ENCODE data around the gene TXNRD2.

TXNRD2 gene

GRCh38 chr22:19898831-19899567 is 42.6 kb downstream of the TXNRD2 start:
- no peak overlapping the region for H2BK15ac ChIP-seq (ENCODE audit: low read length)
- no peaks in the 10 kb centered on the region for H3K79me1 ChIP-seq (ENCODE audit: low read depth, low read length)
- H2BK5ac ChIP-seq (ENCODE audit: low read length): no peak overlapping the region
- H3K9me3 ChIP-seq (replicated peaks in 1 of 2; ENCODE audit: control insufficient read depth in 2 of 2, insufficient read depth in 1 of 2, low read depth in 1 of 2, low read length in 2 of 2): no peaks in the 10 kb centered on the region
- H2BK12ac ChIP-seq (ENCODE audit: low read length): peak overlapping the region; percentile 64
- peak overlapping the region; percentile 29 for H2AK5ac ChIP-seq (ENCODE audit: low read depth, low read length)
- no peak overlapping the region for H3K14ac ChIP-seq (ENCODE audit: low read length)
- H3K4me3 ChIP-seq (ENCODE audit: low read length in 2 of 2): no peak overlapping the region
- no peak overlapping the region for H3K27ac ChIP-seq (replicated peaks; ENCODE audit: low read length)
- no peak overlapping the region for H2BK120ac ChIP-seq (ENCODE audit: low read depth, low read length)
- H3K36me3 ChIP-seq (replicated peaks in 1 of 2; ENCODE audit: control insufficient read depth in 2 of 2, insufficient read depth in 2 of 2, low read length in 2 of 2): no peaks in the 10 kb centered on the region
- no peak for DNase-seq (ENCODE audit: low spot score)
- no peak overlapping the region for H3K4me2 ChIP-seq (ENCODE audit: insufficient read depth, low read length, poor library complexity, severe bottlenecking)
- peak overlapping the region; percentile 67 for H3K18ac ChIP-seq (ENCODE audit: low read length)
- no peak overlapping the region for H4K91ac ChIP-seq (ENCODE audit: low read depth, low read length, poor library complexity)
- peak overlapping the region; percentile 53 for H4K8ac ChIP-seq (ENCODE audit: low read depth, low read length)
- H3K4me1 ChIP-seq (ENCODE audit: control insufficient read depth in 2 of 2, insufficient read depth in 1 of 2, low read depth in 1 of 2, low read length in 2 of 2): peaks cover 20 to 29% of the 10 kb centered on the region in 2 donors
- H3K23ac ChIP-seq (ENCODE audit: low read depth, low read length, poor library complexity): no peak overlapping the region
- no peak overlapping the region for H3K4ac ChIP-seq (ENCODE audit: low read length)
- H3K9ac ChIP-seq (ENCODE audit: low read depth, low read length, poor library complexity): no peak overlapping the region
- no peak overlapping the region for H2AFZ ChIP-seq (ENCODE audit: low read length)
- no CpG with 5 or more reads among the region's 16 CpGs for WGBS, 2 donors (ENCODE audit: extremely low coverage in 2 of 2, insufficient read length in 2 of 2, insufficient replicate concordance in 1 of 2)
- H3K27me3 ChIP-seq (ENCODE audit: control insufficient read depth in 3 of 3, insufficient read depth in 3 of 3, low read depth in 1 of 3, low read length in 3 of 3): peaks cover 0 to 1% (median 0%) of the 10 kb centered on the region in 3 experiments

- Histone ChIP-seq H3K18ac (ENCODE audit: low read length) (no peak overlapping the region), H2BK120ac (ENCODE audit: low read depth, low read length) (no peak overlapping the region), H3K14ac (ENCODE audit: low read length) (no peak overlapping the region), H4K8ac (ENCODE audit: low read depth, low read length) (no peak overlapping the region), H3K4me2 (ENCODE audit: insufficient read depth, low read length, poor library complexity, severe bottlenecking) (no peak overlapping the region), H3K9me3 (replicated peaks in 1 of 2; ENCODE audit: control insufficient read depth in 2 of 2, insufficient read depth in 1 of 2, low read depth in 1 of 2, low read length in 2 of 2) (no peaks in the 10 kb centered on the region), H3K4me1 (ENCODE audit: control insufficient read depth in 2 of 2, insufficient read depth in 1 of 2, low read depth in 1 of 2, low read length in 2 of 2) (peaks cover 15 to 25% of the 10 kb centered on the region in 2 donors), H4K91ac (ENCODE audit: low read depth, low read length, poor library complexity) (no peak overlapping the region), H3K9ac (ENCODE audit: low read depth, low read length, poor library complexity) (no peak overlapping the region), H2AFZ (ENCODE audit: low read length) (no peak overlapping the region), H3K23ac (ENCODE audit: low read depth, low read length, poor library complexity) (peak overlapping the region; percentile 67), H3K27ac (replicated peaks; ENCODE audit: low read length) (no peak overlapping the region), H3K4ac (ENCODE audit: low read length) (no peak overlapping the region), H3K27me3 (ENCODE audit: control insufficient read depth in 3 of 3, insufficient read depth in 3 of 3, low read depth in 1 of 3, low read length in 3 of 3) (no peaks in the 10 kb centered on the region), H3K4me3 (ENCODE audit: low read length in 2 of 2) (no peak overlapping the region), H2BK12ac (ENCODE audit: low read length) (no peak overlapping the region), H3K79me1 (ENCODE audit: low read depth, low read length) (peaks cover 3% of the 10 kb centered on the region), H2BK5ac (ENCODE audit: low read length) (no peak overlapping the region), H2AK5ac (ENCODE audit: low read depth, low read length) (peak overlapping the region; percentile 76), H3K36me3 (replicated peaks in 1 of 2; ENCODE audit: control insufficient read depth in 2 of 2, insufficient read depth in 2 of 2, low read length in 2 of 2) (no peaks in the 10 kb centered on the region), H2BK15ac (ENCODE audit: low read length) (peak overlapping the region; percentile 60)
- WGBS, 2 donors (ENCODE audit: extremely low coverage in 2 of 2, insufficient read length in 2 of 2, insufficient replicate concordance in 1 of 2): no CpG with 5 or more reads among the region's 7 CpGs
- DNase-seq (ENCODE audit: low spot score): no peak
Observed at GRCh38 chr22:19898145-19898544, 43.5 kb downstream of the TXNRD2 start.

GRCh38 chr22:19897726-19898125 is 43.9 kb downstream of the TXNRD2 start:
- DNase-seq (ENCODE audit: low spot score): no peak
- Histone ChIP-seq H2BK15ac (ENCODE audit: low read length) (peak overlapping the region; percentile 60), H3K4me3 (ENCODE audit: low read length in 2 of 2) (no peak overlapping the region), H4K8ac (ENCODE audit: low read depth, low read length) (no peak overlapping the region), H3K27ac (replicated peaks; ENCODE audit: low read length) (no peak overlapping the region), H3K4me1 (ENCODE audit: control insufficient read depth in 2 of 2, insufficient read depth in 1 of 2, low read depth in 1 of 2, low read length in 2 of 2) (peaks cover 15 to 25% of the 10 kb centered on the region in 2 donors), H2BK12ac (ENCODE audit: low read length) (peak overlapping the region; percentile 28), H3K23ac (ENCODE audit: low read depth, low read length, poor library complexity) (peak overlapping the region; percentile 60), H4K91ac (ENCODE audit: low read depth, low read length, poor library complexity) (no peak overlapping the region), H2BK120ac (ENCODE audit: low read depth, low read length) (no peak overlapping the region), H3K36me3 (replicated peaks in 1 of 2; ENCODE audit: control insufficient read depth in 2 of 2, insufficient read depth in 2 of 2, low read length in 2 of 2) (no peaks in the 10 kb centered on the region), H2AK5ac (ENCODE audit: low read depth, low read length) (peak overlapping the region; percentile 76), H3K4me2 (ENCODE audit: insufficient read depth, low read length, poor library complexity, severe bottlenecking) (no peak overlapping the region), H3K4ac (ENCODE audit: low read length) (no peak overlapping the region), H3K14ac (ENCODE audit: low read length) (peak overlapping the region; percentile 10), H3K27me3 (ENCODE audit: control insufficient read depth in 3 of 3, insufficient read depth in 3 of 3, low read depth in 1 of 3, low read length in 3 of 3) (no peaks in the 10 kb centered on the region), H3K18ac (ENCODE audit: low read length) (peak overlapping the region; percentile 56), H3K9me3 (replicated peaks in 1 of 2; ENCODE audit: control insufficient read depth in 2 of 2, insufficient read depth in 1 of 2, low read depth in 1 of 2, low read length in 2 of 2) (no peaks in the 10 kb centered on the region), H3K79me1 (ENCODE audit: low read depth, low read length) (peaks cover 3% of the 10 kb centered on the region), H2AFZ (ENCODE audit: low read length) (no peak overlapping the region), H2BK5ac (ENCODE audit: low read length) (no peak overlapping the region), H3K9ac (ENCODE audit: low read depth, low read length, poor library complexity) (no peak overlapping the region)
- no CpG with 5 or more reads among the region's 16 CpGs for WGBS, 2 donors (ENCODE audit: extremely low coverage in 2 of 2, insufficient read length in 2 of 2, insufficient replicate concordance in 1 of 2)

- H3K23ac ChIP-seq (ENCODE audit: low read depth, low read length, poor library complexity): peak overlapping the region; percentile 60
- H3K4me1 ChIP-seq (ENCODE audit: control insufficient read depth in 2 of 2, insufficient read depth in 1 of 2, low read depth in 1 of 2, low read length in 2 of 2): peaks cover 20 to 27% of the 10 kb centered on the region in 2 donors
- H2BK5ac ChIP-seq (ENCODE audit: low read length): peak overlapping the region; percentile 39
- peak overlapping the region; percentile 55 for H3K4ac ChIP-seq (ENCODE audit: low read length)
- H3K14ac ChIP-seq (ENCODE audit: low read length): peak overlapping the region; percentile 77
- no peaks in the 10 kb centered on the region for H3K36me3 ChIP-seq (replicated peaks in 1 of 2; ENCODE audit: control insufficient read depth in 2 of 2, insufficient read depth in 2 of 2, low read length in 2 of 2)
- no peak for DNase-seq (ENCODE audit: low spot score)
- H2BK15ac ChIP-seq (ENCODE audit: low read length): peak overlapping the region; percentile 72
- H3K9me3 ChIP-seq (replicated peaks in 1 of 2; ENCODE audit: control insufficient read depth in 2 of 2, insufficient read depth in 1 of 2, low read depth in 1 of 2, low read length in 2 of 2): no peaks in the 10 kb centered on the region
- peak overlapping the region; percentile 26 for H3K9ac ChIP-seq (ENCODE audit: low read depth, low read length, poor library complexity)
- peak overlapping the region; percentile 53 for H2BK12ac ChIP-seq (ENCODE audit: low read length)
- peaks cover 3% of the 10 kb centered on the region for H3K79me1 ChIP-seq (ENCODE audit: low read depth, low read length)
- no peak overlapping the region for H3K4me3 ChIP-seq (ENCODE audit: low read length in 2 of 2)
- H2BK120ac ChIP-seq (ENCODE audit: low read depth, low read length): peak overlapping the region; percentile 53
- H3K27me3 ChIP-seq (ENCODE audit: control insufficient read depth in 3 of 3, insufficient read depth in 3 of 3, low read depth in 1 of 3, low read length in 3 of 3): no peaks in the 10 kb centered on the region
- H3K27ac ChIP-seq (replicated peaks; ENCODE audit: low read length): no peak overlapping the region
- no CpG with 5 or more reads among the region's 15 CpGs for WGBS, 2 donors (ENCODE audit: extremely low coverage in 2 of 2, insufficient read length in 2 of 2, insufficient replicate concordance in 1 of 2)
- no peak overlapping the region for H3K4me2 ChIP-seq (ENCODE audit: insufficient read depth, low read length, poor library complexity, severe bottlenecking)
- H2AFZ ChIP-seq (ENCODE audit: low read length): no peak overlapping the region
- peak overlapping the region; percentile 84 for H3K18ac ChIP-seq (ENCODE audit: low read length)
- H2AK5ac ChIP-seq (ENCODE audit: low read depth, low read length): peak overlapping the region; percentile 94
- peak overlapping the region; percentile 61 for H4K91ac ChIP-seq (ENCODE audit: low read depth, low read length, poor library complexity)
- H4K8ac ChIP-seq (ENCODE audit: low read depth, low read length): no peak overlapping the region
Observed at GRCh38 chr22:19896665-19897355, 44.8 kb downstream of the TXNRD2 start.

Data from neuronal stem cell (in vitro differentiated cells).